Fibroblast of skin of scalp (primary cell): Measurements from ENCODE around the gene SNAPC2. TPM values are rescaled to one million over a fixed set of nuclear protein-coding genes. Genes with fewer than 3 reads are reported as not detected.

Source experiments
- DNase-seq: peaks from one replicate; pipeline ENCODE4 v3.0.0-alpha.2; 2013
- polyA plus RNA-seq, 2 experiments: library from polyadenylated mRNA; unstranded; fragments of 120-200 nt; gene quantifications; one replicate each; pipeline ENCODE4 v1.2.1, GENCODE V29; 2013; ENCODE audit not compliant: insufficient read length in 2 of 2

The SNAPC2 gene, protein sequence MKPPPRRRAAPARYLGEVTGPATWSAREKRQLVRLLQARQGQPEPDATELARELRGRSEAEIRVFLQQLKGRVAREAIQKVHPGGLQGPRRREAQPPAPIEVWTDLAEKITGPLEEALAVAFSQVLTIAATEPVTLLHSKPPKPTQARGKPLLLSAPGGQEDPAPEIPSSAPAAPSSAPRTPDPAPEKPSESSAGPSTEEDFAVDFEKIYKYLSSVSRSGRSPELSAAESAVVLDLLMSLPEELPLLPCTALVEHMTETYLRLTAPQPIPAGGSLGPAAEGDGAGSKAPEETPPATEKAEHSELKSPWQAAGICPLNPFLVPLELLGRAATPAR
- 27.5 TPM for polyA plus RNA-seq (2013, experiment 1 of 2; ENCODE audit: insufficient read length)
- 27.5 TPM for polyA plus RNA-seq (2013, experiment 2 of 2; ENCODE audit: insufficient read length)

DNA sequence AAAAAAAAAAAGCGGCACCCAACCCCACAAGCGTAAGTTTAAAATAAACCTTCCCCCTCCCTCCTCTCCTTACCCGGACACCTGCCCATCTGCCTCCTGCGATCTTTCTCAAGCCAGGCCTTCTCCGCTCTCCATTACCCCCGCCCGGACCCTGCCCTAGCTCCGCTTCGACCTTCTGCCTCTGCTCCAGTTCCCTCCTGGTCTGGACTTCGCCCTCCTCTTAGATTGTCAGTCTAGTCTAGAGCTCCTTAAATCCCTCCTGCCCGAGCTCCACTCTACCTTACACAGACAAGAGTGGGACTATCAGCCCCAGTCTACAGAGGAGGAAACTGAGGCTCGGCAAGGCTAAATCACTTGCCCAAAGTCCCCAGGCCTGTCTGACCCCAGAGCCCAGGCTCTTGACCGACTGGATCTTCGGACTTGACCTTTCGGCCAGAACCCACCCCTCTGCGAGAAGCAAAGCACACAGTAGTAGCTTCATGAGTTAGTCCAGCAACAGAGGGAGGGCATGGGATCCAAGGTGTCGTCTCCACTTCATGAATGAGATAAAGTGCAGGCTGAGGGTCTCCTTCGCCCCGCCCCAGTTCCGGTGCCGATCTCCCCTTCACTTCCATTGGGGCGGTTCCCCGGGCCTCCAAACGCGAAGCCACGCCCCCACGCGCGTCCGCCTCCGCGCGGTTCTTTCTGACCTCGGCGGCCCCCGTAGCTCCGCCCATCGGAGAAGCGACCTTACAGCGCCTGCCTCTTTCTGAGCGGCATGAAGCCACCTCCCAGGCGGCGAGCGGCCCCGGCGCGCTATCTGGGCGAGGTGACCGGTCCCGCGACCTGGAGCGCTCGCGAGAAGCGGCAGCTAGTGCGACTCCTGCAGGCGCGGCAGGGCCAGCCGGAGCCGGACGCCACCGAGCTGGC is at the start of gene SNAPC2:
TSS of gene SNAPC2 (plus strand) at position 729 of the 909 bp plus-strand sequence. CDS start at position 758, 29 bp downstream.
- peak; percentile 96 for DNase-seq

DNA sequence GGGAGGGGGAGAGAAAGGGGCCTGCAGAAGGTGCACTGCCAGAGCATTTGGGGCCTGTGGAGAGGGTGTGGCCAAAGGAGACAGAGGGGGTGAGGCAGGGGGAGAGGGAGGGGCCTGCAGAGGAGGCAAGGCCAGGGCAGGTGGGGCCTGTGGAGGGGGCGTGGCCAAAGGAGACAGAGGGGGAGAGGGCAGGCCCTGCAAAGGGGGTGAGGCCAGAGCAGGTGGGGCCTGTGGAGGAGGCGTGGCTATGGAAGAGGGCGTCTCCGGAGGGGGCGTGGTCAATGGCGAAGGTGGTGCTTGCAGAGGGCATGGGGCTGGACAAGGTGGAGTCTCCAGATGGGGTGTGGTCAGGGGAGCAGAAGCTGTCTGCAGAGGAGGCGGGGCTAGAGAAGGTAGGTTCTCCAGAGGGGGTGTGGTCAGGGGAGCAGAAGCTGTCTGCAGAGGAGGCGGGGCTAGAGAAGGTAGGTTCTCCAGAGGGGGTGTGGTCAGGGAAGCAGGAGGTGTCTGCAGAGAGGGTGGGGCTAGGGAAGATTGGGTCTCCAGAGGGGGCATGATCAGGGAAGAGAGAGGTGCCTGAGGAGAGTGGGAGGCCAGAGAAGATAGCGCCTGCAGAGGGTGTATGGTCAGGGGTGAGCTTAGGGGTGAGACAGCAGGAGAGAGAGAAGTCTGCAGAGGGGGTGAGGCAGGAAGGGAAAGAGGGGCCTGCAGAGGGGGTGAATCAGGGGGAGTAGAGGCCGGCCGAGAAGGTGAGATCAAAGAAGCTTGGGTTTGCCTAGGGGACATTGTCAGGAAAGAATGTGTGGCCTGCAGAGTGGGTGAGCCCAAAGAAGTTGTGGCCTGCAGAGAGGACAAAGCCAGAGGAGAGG is 49.3 kb upstream of the SNAPC2 start:
- peak; percentile 34 for DNase-seq

DNA sequence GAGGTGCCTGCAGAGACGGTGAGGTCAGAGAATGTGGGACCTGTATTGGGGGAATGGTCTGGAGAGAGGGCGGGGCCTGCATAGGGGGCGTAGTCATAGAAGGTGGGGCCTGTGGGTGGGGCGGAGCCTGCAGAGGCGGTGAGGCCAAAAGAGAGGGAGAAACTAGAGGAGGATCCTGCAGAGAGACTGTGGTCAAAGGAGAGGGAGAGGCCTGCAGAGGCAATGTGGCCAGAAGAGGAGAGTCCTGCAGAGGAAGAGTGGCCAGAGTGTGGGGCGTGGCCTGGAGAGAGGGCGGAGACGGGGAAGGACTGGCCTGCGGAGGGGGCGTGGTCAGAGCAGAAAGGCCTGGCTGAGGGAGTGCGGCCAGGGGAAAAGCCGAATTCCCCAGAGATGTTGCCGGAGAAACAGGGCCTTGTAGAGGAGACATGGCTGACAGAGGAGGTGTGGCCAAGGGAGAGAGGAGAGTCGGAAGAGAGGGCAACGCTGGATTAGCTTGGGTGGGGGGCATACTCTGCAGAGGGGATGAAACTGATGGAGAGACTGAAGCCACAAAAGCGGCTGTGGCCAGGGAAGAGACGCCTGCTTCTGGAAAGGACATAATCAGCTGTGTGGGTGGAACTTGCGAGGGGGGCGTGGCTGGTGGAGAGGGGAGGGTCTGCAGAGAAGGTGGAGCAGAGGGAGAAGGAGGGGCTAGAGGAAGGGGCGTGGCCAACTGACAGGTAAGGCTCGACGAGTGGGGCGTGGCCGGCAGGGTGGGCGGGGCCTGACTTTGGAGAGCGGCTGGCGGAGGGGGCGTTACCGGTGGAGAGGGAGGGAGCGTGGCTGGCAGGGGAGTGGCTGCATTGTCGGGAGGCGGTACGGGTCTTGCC is 48.5 kb upstream of the SNAPC2 start:
- DNase-seq, result peak; percentile 89

DNA sequence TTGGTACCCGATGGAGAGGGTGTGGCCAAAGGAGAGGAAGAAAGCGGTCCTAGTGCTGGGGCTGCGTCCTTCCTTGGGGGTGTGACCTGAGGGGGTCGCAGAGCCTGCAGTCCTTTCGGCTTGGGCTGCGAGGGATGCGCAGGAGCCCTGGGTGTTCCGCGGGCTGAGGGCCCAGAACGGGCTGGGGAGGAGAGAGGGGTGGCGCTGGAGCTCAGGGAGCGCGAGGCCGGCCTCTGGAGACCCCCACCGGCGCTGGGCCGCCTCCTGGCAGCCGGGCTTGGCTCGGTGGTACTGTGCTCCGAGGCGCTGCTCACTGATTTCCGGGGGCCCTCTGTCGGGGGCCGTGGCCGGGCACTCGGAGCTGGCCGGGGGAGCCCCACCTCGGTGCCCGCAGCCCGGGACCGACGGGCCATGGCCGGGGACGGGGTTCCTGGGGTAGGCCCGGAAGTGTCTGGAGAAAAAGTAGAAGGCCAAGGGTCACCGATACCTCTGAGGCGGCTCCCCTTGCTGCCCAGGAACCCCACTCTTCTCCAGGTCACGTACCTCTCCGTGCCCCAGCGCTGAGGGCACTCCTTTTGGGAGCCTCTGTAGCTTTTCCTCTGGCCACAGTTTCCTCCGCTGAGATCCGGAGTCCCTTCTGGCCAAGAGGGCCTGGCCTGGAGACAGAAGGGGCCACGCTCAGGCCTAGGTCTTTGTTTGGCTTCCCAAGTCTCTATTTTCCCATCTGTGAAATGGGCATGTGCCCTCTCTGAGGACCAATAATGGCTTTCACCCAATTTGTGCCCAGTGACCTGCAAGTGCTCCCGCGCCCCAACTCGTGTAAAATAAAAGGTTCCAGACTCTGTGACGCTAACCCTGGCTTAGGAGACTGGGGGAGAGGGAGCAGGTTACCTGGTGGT is 47.6 kb upstream of the SNAPC2 start:
- no peak for DNase-seq

GRCh38 chr19:7873304-7874075 is 46.6 kb upstream of the SNAPC2 start:
- DNase-seq, result no peak

- DNase-seq, result no peak
Measured at GRCh38 chr19:7874076-7874896, 45.9 kb upstream of the SNAPC2 start, which contains the start of gene PRR36. TSS of gene PRR36 (minus strand) at chr19:7874390. CDS start at chr19:7873689, 701 bp downstream.

- DNase-seq, result no peak
Measured at GRCh38 chr19:7874897-7875273, 45.3 kb upstream of the SNAPC2 start.

GRCh38 chr19:7877249-7877836 is 42.8 kb upstream of the SNAPC2 start:
- peak; percentile 17 for DNase-seq

GRCh38 chr19:7879111-7879807 is 40.9 kb upstream of the SNAPC2 start:
- DNase-seq, result no peak

DNA sequence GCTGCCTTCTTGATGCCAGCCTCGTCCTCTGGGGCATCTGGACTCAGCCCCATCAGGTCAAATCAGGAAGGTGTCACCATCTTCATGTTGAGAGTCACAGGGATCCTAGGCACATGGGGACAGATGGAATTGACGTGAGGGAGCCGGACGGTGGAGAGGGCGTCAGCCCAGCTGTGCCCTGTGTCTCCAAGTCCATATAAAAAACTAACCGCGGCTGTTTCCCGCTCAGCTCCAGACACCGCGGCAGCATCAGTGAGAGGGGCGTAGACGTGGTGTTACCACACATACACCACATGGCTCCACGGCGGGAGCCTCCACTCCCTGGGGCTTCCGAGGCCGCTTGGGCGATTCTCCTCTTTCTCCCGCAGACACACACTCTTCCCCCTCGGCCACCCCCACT is 40.3 kb upstream of the SNAPC2 start:
- DNase-seq, result no peak

DNA sequence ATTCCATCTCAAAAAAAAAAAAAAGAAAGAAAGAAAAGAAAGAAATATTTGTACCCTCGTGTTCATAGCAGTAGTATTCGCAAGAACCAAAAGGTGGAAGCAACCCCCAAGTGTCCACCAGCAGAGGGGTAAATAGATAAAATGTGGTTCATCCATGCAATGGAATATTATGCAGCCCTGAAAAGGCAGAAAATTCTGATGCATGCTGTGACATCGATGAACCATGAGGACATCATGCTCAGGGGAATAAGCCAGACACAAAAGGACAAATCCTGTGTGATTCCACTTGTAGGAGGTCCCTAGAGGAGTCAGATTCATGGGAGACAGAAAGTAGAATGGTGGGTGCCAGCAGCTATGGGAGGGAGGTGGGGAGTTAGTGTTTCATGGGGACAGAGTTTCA is 38.2 kb upstream of the SNAPC2 start:
- no peak for DNase-seq

GRCh38 chr19:7883105-7883504 is 37.0 kb upstream of the SNAPC2 start:
- no peak for DNase-seq

DNA sequence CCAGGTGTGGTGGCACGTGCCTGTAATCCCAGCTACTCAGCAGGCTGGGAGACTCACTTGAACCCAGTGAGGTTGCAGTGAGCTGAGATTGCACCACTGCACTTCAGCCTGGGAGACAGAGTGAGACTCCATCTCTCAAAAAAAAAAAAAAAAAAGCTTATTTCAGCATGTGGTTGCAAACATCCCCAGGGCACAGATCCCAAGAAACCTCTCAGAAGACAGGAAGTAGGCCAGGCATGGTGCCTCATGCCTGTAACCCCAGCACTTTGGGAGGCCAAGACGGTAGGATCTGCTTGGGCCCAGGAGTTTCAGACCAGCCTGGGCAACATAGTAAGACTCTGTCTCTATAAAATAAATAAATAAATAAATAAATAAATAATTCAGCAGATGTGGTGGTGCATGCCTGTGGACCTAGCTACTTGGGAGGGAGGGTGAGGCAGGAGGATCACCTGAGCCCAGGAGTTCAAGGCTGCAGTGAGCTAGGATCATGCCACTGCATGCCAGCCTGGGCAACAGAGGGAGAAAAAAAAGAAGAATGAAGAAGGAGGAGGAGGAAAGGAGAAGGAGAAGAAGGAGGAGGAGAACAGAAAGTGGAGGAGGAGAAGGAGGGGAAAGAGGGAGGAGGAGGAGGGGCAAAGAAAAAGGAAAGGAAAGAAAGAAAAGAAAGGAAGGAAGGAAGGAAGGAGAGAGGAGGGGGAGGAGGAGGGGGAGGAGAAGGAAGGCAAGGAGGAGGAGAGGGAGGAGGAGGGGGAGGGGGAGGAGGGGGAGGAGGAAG is 36.2 kb upstream of the SNAPC2 start:
- peak; percentile 45 for DNase-seq

DNA sequence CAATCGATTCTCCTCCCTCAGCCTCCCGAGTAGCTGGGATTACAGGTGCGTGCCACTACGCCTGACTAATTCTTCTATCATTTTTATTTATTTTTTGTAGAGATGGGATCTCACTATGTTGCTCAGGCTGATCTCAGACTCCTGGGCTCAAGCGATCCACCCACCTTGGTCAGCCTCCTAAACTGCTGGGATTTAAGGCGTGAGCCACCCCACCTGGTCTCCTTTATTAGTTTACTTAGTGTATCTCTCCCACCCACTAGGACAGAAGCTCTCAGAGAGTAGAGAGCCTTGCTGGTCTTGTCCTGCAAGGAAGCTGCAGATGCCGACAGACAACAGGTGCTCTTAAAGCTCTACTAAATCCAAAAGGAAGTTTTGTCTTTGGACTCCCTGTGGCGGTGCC is 34.3 kb upstream of the SNAPC2 start:
- no peak for DNase-seq

DNA sequence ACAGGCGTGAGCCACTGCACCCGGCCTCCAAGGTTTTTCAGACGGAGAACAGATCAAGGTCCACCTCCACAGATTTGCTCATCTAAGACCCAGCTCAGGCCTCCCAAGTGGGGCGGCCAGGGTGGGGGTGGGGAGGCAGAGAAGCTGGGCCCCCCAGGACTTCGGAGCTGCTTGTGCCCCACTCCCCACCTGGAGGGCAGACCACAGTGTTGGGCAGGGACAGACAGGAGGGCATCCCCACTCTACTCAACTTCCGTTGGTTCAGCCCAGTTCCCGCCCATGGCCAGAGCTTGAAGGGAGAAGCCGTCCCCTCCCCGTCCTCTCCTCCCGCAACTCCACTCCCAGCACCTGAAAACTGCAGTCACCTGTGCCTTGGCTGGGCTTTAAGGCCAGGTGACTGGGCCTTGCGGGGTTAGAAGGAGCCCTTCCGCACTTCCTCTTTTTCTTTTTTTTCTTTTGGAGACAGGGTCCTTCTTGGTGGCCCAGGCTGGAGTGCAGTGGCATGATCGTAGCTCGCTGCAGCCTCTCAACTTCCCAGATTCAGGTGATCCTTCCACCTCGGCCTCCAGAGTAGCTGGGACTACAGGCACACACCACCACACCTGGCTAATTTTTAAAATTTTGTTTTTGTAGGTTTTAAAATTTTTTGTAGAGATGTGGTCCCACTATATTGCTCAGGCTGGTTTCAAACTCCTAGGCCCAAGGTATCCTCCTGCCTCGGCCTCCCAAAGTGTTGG is 32.6 kb upstream of the SNAPC2 start:
- no peak for DNase-seq
